ENCODE measurements around the gene PAK2. TPM values are rescaled to one million over a fixed set of nuclear protein-coding genes. Genes with fewer than 3 reads are reported as not detected.

Gene PAK2
- total RNA-seq, 3 donors from 2014 or later, result 50.6 to 74.7 (median 69.6) TPM

GRCh38 chr3:196793246-196793645 is 53.6 kb downstream of the PAK2 start:
- Histone ChIP-seq H3K4me1 (ENCODE audit: low read depth) (no peaks in the 10 kb centered on the region), H3K4me3 (no peak overlapping the region), H3K9me3 (no peaks in the 10 kb centered on the region), H3K36me3 (ENCODE audit: low read depth) (no peaks in the 10 kb centered on the region)
- intact Hi-C loops (cut with DNase I, micrococcal nuclease), result no loop called here
- ATAC-seq (no peak), DNase-seq (no peak)
- TF ChIP-seq, protein P1, sequence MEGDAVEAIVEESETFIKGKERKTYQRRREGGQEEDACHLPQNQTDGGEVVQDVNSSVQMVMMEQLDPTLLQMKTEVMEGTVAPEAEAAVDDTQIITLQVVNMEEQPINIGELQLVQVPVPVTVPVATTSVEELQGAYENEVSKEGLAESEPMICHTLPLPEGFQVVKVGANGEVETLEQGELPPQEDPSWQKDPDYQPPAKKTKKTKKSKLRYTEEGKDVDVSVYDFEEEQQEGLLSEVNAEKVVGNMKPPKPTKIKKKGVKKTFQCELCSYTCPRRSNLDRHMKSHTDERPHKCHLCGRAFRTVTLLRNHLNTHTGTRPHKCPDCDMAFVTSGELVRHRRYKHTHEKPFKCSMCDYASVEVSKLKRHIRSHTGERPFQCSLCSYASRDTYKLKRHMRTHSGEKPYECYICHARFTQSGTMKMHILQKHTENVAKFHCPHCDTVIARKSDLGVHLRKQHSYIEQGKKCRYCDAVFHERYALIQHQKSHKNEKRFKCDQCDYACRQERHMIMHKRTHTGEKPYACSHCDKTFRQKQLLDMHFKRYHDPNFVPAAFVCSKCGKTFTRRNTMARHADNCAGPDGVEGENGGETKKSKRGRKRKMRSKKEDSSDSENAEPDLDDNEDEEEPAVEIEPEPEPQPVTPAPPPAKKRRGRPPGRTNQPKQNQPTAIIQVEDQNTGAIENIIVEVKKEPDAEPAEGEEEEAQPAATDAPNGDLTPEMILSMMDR (IDR thresholded peaks at IDR 0.05), result no peak

DNA sequence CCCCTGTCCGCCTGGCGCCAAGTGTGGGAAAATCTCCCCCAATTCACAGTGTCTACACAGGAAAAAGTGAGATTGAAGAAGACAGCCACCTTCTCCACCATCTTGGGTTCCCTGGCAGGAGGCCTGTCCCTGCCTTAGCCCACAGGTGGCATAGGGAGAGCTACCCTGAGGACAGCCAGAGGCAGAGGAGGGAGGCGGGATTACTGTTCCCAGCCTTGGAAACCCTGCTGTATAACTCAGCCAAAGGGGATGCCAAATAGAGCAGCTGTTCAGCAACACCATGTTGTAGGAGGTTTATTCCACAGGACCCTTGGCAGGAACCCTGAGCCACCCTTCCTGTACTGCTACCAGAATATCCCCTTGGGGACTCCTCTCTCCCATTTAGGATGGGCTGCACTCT is 54.8 kb downstream of the PAK2 start:
- intact Hi-C loops (cut with DNase I, micrococcal nuclease), result no loop called here
- TF ChIP-seq, protein P1 (IDR thresholded peaks at IDR 0.05), result no peak
- Histone ChIP-seq H3K4me1 (ENCODE audit: low read depth) (no peaks in the 10 kb centered on the region), H3K36me3 (ENCODE audit: low read depth) (no peaks in the 10 kb centered on the region), H3K4me3 (no peak overlapping the region), H3K9me3 (no peaks in the 10 kb centered on the region)
- DNase-seq (no peak), ATAC-seq (no peak)

DNA sequence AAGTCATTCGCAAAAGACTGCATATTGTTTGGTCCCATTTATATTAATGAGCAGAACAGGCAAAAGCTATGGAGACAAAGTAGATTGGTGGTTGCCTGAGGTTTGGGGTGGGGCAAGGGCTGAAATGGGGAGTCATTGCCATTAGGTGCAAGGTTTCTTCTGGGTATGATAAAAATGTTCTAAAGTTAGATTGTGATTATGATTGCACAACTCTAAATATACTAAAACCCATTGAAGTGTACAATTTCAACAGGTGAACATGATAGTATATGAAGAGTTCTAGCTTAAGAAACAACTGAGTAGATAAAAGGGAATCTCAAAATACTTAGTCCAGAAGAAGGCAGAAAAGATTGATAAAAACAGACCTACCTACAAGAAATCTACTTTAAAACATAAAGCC is 56.7 kb downstream of the PAK2 start:
- TF ChIP-seq, protein P1 (IDR thresholded peaks at IDR 0.05), result no peak
- DNase-seq, result no peak
- Histone ChIP-seq H3K4me3 (no peak overlapping the region), H3K36me3 (ENCODE audit: low read depth) (no peaks in the 10 kb centered on the region), H3K9me3 (no peaks in the 10 kb centered on the region), H3K4me1 (ENCODE audit: low read depth) (no peaks in the 10 kb centered on the region)
- no peak for ATAC-seq
- intact Hi-C loops (cut with DNase I, micrococcal nuclease), result no loop called here

- no peak for DNase-seq
- no peaks in the 10 kb centered on the region for H3K4me1 ChIP-seq (ENCODE audit: low read depth)
- TF ChIP-seq, protein P1 (IDR thresholded peaks at IDR 0.05), result no peak
- H3K4me3 ChIP-seq, result no peak overlapping the region
- no peaks in the 10 kb centered on the region for H3K9me3 ChIP-seq
- intact Hi-C loops (cut with DNase I, micrococcal nuclease), result no loop called here
- ATAC-seq, result no peak
- H3K36me3 ChIP-seq (ENCODE audit: low read depth), result peaks cover 8% of the 10 kb centered on the region
Measured at GRCh38 chr3:196800742-196801434, 61.2 kb downstream of the PAK2 start.

GRCh38 chr3:196803891-196804468 is 64.3 kb downstream of the PAK2 start:
- ATAC-seq, result no peak
- Histone ChIP-seq H3K4me1 (ENCODE audit: low read depth) (no peaks in the 10 kb centered on the region), H3K4me3 (no peak overlapping the region), H3K9me3 (no peaks in the 10 kb centered on the region), H3K36me3 (ENCODE audit: low read depth) (peaks cover 8% of the 10 kb centered on the region)
- intact Hi-C loops (cut with DNase I, micrococcal nuclease), result no loop called here
- TF ChIP-seq, protein P1 (IDR thresholded peaks at IDR 0.05), result no peak
- DNase-seq, result no peak

All from mucosa of descending colon (tissue), 3 donors.